Ovary (tissue), 3 donors: ENCODE data around the gene N4BP3.

Experiments
- EP300 ChIP-seq: sonication (generic); formaldehyde crosslinking; IDR thresholded peaks from one replicate; pipeline ENCODE4 v1.6.1; 2017; ENCODE audit warnings: antibody characterized with exemption
- POLR2A ChIP-seq: fragments of 450-650 bp; IDR thresholded peaks from one replicate; pipeline ENCODE4 v1.6.1; 2017; ENCODE audit warnings: antibody characterized with exemption, mild to moderate bottlenecking, moderate library complexity
- TF ChIP-seq, protein P1 (sequence below), 3 donors: fragments of 450-650 bp in 2 of 3; fragments of 200-600 bp in 1 of 3; IDR thresholded peaks; one replicate each; pipeline versions ENCODE4 v1.5.1 to v1.8.0; 2016 to 2022; ENCODE audit warnings: antibody characterized with exemption in 3 of 3, mild to moderate bottlenecking in 1 of 3
- donor health status: DM: no; HTN: no; CAD: no.

DNA sequence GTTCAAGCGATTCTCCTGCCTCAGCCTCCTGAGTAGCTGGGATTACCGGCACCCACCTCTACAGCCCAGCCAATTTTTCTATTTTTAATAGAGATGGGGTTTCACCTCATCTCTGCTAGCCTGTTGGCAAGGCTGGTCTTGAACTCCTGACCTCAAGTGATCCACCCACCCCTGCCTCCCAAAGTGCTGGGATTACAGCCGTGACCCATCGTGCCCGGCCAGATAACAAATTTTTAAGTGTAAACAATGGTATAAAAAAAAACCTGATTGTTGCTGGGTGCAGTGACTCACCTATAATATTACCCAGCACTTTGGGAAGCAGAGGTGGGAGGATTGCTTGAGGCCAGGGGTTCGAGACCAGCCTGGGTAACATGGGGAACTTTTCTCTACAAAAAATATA lies 28.0 kb upstream of the N4BP3 start:
- TF ChIP-seq POLR2A (no peak), EP300 (no peak)
- TF ChIP-seq, protein P1, sequence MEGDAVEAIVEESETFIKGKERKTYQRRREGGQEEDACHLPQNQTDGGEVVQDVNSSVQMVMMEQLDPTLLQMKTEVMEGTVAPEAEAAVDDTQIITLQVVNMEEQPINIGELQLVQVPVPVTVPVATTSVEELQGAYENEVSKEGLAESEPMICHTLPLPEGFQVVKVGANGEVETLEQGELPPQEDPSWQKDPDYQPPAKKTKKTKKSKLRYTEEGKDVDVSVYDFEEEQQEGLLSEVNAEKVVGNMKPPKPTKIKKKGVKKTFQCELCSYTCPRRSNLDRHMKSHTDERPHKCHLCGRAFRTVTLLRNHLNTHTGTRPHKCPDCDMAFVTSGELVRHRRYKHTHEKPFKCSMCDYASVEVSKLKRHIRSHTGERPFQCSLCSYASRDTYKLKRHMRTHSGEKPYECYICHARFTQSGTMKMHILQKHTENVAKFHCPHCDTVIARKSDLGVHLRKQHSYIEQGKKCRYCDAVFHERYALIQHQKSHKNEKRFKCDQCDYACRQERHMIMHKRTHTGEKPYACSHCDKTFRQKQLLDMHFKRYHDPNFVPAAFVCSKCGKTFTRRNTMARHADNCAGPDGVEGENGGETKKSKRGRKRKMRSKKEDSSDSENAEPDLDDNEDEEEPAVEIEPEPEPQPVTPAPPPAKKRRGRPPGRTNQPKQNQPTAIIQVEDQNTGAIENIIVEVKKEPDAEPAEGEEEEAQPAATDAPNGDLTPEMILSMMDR (IDR thresholded peaks at IDR 0.05) = no peak
